ENCODE data around the gene UNC119. TPM values are rescaled to one million over a fixed set of nuclear protein-coding genes. Genes with fewer than 3 reads are reported as not detected.

Gene UNC119
- total RNA-seq, result 10 to 100 TPM; 25.7 to 29.3 TPM

DNA sequence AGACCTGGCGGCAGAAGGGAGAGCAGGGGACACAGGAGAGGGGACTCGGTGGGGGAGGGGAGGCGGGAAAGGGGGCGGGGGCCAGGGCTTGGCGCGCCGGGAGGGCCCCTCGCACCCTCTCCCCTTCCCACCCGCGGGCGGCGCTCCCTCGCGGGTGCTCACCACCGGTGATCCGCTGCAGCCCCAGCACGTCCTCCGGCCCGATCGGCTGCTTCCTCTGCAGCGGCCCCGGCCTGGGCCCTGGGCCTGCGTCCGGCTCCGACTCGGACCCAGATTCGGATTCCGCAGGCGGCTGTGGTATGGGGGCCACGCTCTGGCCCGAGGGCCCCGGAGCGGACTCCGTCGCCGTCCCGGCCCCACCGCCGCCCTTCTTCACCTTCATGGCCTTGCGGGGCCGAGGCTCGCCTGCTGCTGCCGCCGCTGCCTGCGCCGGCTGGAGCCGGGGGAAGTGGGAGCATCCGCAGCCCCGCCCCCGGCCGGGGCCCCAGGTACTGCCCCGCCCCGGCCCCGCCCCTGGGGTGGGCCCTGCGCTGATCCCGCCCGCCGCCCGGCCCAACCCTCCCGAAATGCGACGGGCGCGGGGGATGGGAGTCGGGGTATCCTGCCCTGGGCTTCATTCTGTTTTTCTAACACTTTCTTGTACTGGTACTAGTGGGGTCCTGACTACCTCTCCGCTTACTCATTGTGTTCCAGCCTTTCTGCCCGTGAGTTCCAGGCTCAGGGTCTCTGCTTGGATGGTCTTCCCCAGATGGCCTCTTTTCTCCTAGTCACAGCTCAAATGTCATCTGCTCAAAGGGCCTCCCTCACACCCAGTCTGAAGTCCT lies at the start of gene UNC119:
Gene UNC119 (minus strand): TSS at position 449 of the 824 bp plus-strand sequence. CDS start 67 bp downstream, at position 382.
- TF ChIP-seq CTCF (IDR thresholded peaks at IDR 0.05) (no peak), POLR2A (IDR thresholded peaks at IDR 0.05) (peak; percentile 51 to 77 (median 71))
- 2 to 30% methylated on average over 5 to 53 of the region's 67 CpGs for whole genome bisulfite sequencing, 2 donors
- H3K4me3 ChIP-seq, result peak within 1 kb of the TSS; percentile 20 to 69
- no peaks in the 10 kb centered on the region for H3K27me3 ChIP-seq
- peaks cover 31% of the 10 kb centered on the region for H3K4me1 ChIP-seq
- H3K9me3 ChIP-seq, result no peaks in the 10 kb centered on the region
- intact Hi-C loops (cut with DNase I), result no loop called here
- peak within 1 kb of the TSS in 3 of 4 donors; percentile 46 to 66 (median 53) for H3K27ac ChIP-seq
- H3K36me3 ChIP-seq (replicated peaks in 1 of 2; ENCODE audit: insufficient read depth in 1 of 2, low read depth in 2 of 2), result peaks cover 0 to 9% of the 10 kb centered on the region in 2 donors
- ATAC-seq, result peak; percentile 94
- peak; percentile 79 to 88 (median 83) for DNase-seq

GRCh38 chr17:28599311-28600184 lies 47.1 kb upstream of the UNC119 start:
- H3K27me3 ChIP-seq, result no peaks in the 10 kb centered on the region
- intact Hi-C loops (cut with DNase I), result no loop called here
- no peaks in the 10 kb centered on the region for H3K36me3 ChIP-seq (replicated peaks in 1 of 2; ENCODE audit: insufficient read depth in 1 of 2, low read depth in 2 of 2)
- ATAC-seq (peak; percentile 51), DNase-seq (peak; percentile 70 to 84 (median 73))
- WGBS, 2 donors, result 10 to 13% methylated on average over 23 to 40 of the region's 40 CpGs
- peak overlapping the region; percentile 66 to 95 (median 80) for H3K27ac ChIP-seq
- H3K9me3 ChIP-seq, result no peaks in the 10 kb centered on the region
- peak overlapping the region; percentile 19 to 62 for H3K4me3 ChIP-seq
- TF ChIP-seq CTCF (IDR thresholded peaks at IDR 0.05) (no peak), POLR2A (IDR thresholded peaks at IDR 0.05) (peak in 2 of 3 donors; percentile 20 to 43)
- peaks cover 20% of the 10 kb centered on the region for H3K4me1 ChIP-seq

DNA sequence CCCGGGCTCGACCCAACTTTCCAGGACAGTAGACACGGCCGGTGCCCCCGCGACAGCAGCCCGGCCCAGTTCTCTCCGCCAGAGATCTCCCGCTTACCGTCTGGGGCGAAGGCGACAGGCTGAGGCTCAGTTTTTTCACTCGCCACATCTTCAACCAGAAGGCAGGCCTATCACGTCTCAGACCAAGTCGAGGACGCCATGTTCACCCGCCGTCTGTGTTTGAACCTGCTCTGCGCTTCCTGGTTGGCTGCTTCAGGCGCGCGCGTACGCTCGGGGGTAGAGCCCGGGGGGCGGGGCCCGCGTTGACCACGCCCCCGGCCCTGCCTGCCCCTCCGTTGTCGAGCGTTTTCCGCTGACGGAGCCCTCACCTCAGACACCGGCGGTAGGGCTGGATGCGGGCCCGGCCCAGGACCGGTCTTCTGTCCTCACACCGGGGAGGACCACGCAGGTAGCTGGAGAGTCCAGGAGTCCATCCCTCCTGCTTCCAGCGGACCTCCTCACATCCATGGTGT lies 46.4 kb upstream of the UNC119 start, which contains the start of gene SPAG5:
Gene SPAG5 (minus strand): TSS at position 227 of the 512 bp plus-strand sequence. CDS start 79 bp downstream, at position 148.
- peak; percentile 98 for ATAC-seq

More for the DNA sequence above, 46.4 kb upstream of the UNC119 start, which contains the start of gene SPAG5:
- peak; percentile 94 to 97 (median 94) for DNase-seq
- H3K9me3 ChIP-seq, result no peaks in the 10 kb centered on the region
- H3K27ac ChIP-seq, result peak within 1 kb of the TSS; percentile 66 to 95 (median 80)
- H3K27me3 ChIP-seq, result no peaks in the 10 kb centered on the region
- H3K36me3 ChIP-seq (replicated peaks in 1 of 2; ENCODE audit: insufficient read depth in 1 of 2, low read depth in 2 of 2), result no peaks in the 10 kb centered on the region
- peak within 1 kb of the TSS; percentile 19 to 62 for H3K4me3 ChIP-seq
- peaks cover 20% of the 10 kb centered on the region for H3K4me1 ChIP-seq
- TF ChIP-seq POLR2A (IDR thresholded peaks at IDR 0.05), result peak; percentile 52 to 87 (median 86)
- no peak for TF ChIP-seq CTCF (IDR thresholded peaks at IDR 0.05)
- WGBS, 2 donors, result 1% methylated on average over 43 of the region's 44 CpGs; no CpG with 5 or more reads in 1 of the 2 donors
- intact Hi-C loops (cut with DNase I), result no loop called here

Data from body of pancreas (tissue), 4 donors.